ENCODE data around the gene ARHGAP24. TPM values are rescaled to one million over a fixed set of nuclear protein-coding genes. Genes with fewer than 3 reads are reported as not detected.

ARHGAP24 gene
- total RNA-seq, 2 donors from 2014 or later: 66.8 to 85.6 TPM

DNA sequence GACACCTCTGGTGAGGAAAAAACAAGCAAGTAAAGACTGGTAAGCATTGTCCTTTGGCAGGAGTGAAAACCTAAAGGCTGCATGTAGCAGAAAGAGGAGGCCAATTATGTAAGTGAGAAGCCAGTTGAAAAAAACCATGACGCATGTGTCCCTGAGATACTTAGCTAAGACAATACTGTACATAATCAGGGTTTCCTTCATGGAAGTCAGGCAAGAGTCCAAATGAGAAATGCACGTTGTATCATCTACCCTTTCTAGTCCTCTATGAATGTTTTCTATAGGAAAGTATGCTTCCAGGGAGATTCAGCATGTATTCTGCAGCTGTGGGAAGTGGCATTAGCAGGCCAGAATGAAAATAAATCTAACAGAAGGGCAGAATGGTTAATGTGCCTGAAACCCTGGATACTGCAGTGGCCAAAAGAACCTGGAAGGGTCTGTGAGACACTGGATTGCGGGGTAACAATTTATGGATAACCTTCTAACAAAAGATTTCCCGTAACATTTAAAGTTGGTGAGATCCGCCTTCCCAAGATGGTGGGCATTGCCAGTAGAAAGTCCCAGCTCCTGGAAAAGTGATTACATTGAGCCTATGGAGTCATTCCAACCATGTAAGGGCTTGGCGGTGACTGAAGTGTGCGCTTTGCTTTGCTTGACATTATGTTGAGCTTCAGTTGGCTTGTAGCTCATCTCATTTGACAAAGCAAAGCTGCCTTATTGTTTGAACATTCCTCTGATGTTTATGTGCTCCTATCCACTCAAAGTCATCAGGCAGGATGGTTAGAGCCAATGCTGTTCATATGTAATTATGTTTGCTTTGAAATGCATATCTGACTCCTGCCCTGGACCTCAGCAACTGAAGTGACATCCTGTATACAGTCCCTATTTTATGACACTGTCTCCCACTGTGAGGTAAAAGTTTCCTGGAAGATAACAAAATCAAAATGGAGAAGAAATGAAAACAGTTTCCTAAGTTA lies 200.4 kb downstream of the ARHGAP24 start:
- Histone ChIP-seq H3K4me1 (ENCODE audit: control insufficient read depth, insufficient read depth, low read length) (no peaks in the 10 kb centered on the region), H3K9ac (ENCODE audit: extremely low read depth, low read length, poor library complexity, severe bottlenecking) (no peak overlapping the region), H3K27me3 (ENCODE audit: control insufficient read depth, insufficient read depth, low read length, poor library complexity, severe bottlenecking) (no peaks in the 10 kb centered on the region), H3K9me3 (ENCODE audit: control insufficient read depth, low read length) (no peaks in the 10 kb centered on the region), H3K36me3 (ENCODE audit: control insufficient read depth, insufficient read depth, low read length) (no peaks in the 10 kb centered on the region), H3K27ac (ENCODE audit: low read depth, low read length) (no peak overlapping the region), H3K4me3 (ENCODE audit: low read length) (no peak overlapping the region)
- Mint-ChIP-seq H3K4me3 (no peak overlapping the region), H3K27ac (no peak overlapping the region), H3K27me3 (ENCODE audit: insufficient read depth) (no peaks in the 10 kb centered on the region), H3K9me3 (no peaks in the 10 kb centered on the region), H3K36me3 (ENCODE audit: low read depth) (no peaks in the 10 kb centered on the region), H3K4me1 (no peaks in the 10 kb centered on the region)
- WGBS, 2 experiments (ENCODE audit: insufficient coverage in 1 of 2, insufficient read length in 1 of 2): 93 to 94% methylated on average over 5 to 7 of the region's 7 CpGs
- no peak for DNase-seq
- TF ChIP-seq, protein P1, sequence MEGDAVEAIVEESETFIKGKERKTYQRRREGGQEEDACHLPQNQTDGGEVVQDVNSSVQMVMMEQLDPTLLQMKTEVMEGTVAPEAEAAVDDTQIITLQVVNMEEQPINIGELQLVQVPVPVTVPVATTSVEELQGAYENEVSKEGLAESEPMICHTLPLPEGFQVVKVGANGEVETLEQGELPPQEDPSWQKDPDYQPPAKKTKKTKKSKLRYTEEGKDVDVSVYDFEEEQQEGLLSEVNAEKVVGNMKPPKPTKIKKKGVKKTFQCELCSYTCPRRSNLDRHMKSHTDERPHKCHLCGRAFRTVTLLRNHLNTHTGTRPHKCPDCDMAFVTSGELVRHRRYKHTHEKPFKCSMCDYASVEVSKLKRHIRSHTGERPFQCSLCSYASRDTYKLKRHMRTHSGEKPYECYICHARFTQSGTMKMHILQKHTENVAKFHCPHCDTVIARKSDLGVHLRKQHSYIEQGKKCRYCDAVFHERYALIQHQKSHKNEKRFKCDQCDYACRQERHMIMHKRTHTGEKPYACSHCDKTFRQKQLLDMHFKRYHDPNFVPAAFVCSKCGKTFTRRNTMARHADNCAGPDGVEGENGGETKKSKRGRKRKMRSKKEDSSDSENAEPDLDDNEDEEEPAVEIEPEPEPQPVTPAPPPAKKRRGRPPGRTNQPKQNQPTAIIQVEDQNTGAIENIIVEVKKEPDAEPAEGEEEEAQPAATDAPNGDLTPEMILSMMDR (conservative IDR thresholded peaks at IDR 0.05): no peak

DNA sequence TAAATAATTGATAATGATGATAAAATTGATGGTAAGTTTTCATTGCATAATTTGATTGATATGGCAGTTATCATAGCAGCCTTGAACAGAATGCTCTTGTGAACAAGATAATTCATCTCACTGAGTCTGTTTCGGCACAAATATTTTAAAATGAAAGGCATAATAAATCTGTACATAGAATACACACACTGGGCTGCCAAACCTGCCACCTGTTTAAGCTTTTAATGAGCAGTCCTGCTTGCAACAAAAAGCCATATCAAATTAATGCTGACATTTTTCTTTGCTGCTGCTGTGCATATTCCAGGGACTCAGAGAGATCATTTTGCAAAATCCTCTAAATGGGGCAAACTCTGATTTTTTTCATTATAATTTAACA lies 201.1 kb downstream of the ARHGAP24 start:
- no peak overlapping the region for H3K4me3 ChIP-seq (ENCODE audit: low read length)
- H3K4me1 Mint-ChIP-seq: no peaks in the 10 kb centered on the region
- no peak overlapping the region for H3K4me3 Mint-ChIP-seq
- no peaks in the 10 kb centered on the region for H3K36me3 ChIP-seq (ENCODE audit: control insufficient read depth, insufficient read depth, low read length)
- no peak overlapping the region for H3K9ac ChIP-seq (ENCODE audit: extremely low read depth, low read length, poor library complexity, severe bottlenecking)
- WGBS, 2 experiments (ENCODE audit: insufficient coverage in 1 of 2, insufficient read length in 1 of 2): 64% methylated on average over 1 of the region's 1 CpG; no CpG with 5 or more reads in 1 of the 2 experiments
- no peaks in the 10 kb centered on the region for H3K4me1 ChIP-seq (ENCODE audit: control insufficient read depth, insufficient read depth, low read length)
- H3K9me3 Mint-ChIP-seq: no peaks in the 10 kb centered on the region
- H3K27ac Mint-ChIP-seq: no peak overlapping the region
- no peaks in the 10 kb centered on the region for H3K27me3 Mint-ChIP-seq (ENCODE audit: insufficient read depth)
- no peaks in the 10 kb centered on the region for H3K27me3 ChIP-seq (ENCODE audit: control insufficient read depth, insufficient read depth, low read length, poor library complexity, severe bottlenecking)
- no peaks in the 10 kb centered on the region for H3K9me3 ChIP-seq (ENCODE audit: control insufficient read depth, low read length)
- TF ChIP-seq, protein P1 (conservative IDR thresholded peaks at IDR 0.05): no peak
- H3K27ac ChIP-seq (ENCODE audit: low read depth, low read length): no peak overlapping the region
- DNase-seq: no peak
- H3K36me3 Mint-ChIP-seq (ENCODE audit: low read depth): no peaks in the 10 kb centered on the region

- H3K27me3 ChIP-seq (ENCODE audit: control insufficient read depth, insufficient read depth, low read length, poor library complexity, severe bottlenecking): no peaks in the 10 kb centered on the region
- no peaks in the 10 kb centered on the region for H3K9me3 Mint-ChIP-seq
- no peak overlapping the region for H3K4me3 ChIP-seq (ENCODE audit: low read length)
- no peaks in the 10 kb centered on the region for H3K27me3 Mint-ChIP-seq (ENCODE audit: insufficient read depth)
- DNase-seq: no peak
- no peaks in the 10 kb centered on the region for H3K36me3 ChIP-seq (ENCODE audit: control insufficient read depth, insufficient read depth, low read length)
- no peak overlapping the region for H3K27ac Mint-ChIP-seq
- WGBS, 2 experiments (ENCODE audit: insufficient coverage in 1 of 2, insufficient read length in 1 of 2): 78 to 83% methylated on average over 5 of the region's 5 CpGs
- no peaks in the 10 kb centered on the region for H3K4me1 ChIP-seq (ENCODE audit: control insufficient read depth, insufficient read depth, low read length)
- no peak overlapping the region for H3K27ac ChIP-seq (ENCODE audit: low read depth, low read length)
- TF ChIP-seq, protein P1 (conservative IDR thresholded peaks at IDR 0.05): no peak
- H3K4me3 Mint-ChIP-seq: no peak overlapping the region
- H3K9ac ChIP-seq (ENCODE audit: extremely low read depth, low read length, poor library complexity, severe bottlenecking): no peak overlapping the region
- H3K4me1 Mint-ChIP-seq: no peaks in the 10 kb centered on the region
- H3K36me3 Mint-ChIP-seq (ENCODE audit: low read depth): no peaks in the 10 kb centered on the region
- H3K9me3 ChIP-seq (ENCODE audit: control insufficient read depth, low read length): no peaks in the 10 kb centered on the region
These were observed 202.1 kb downstream of the ARHGAP24 start for GRCh38 chr4:85676850-85677590.

All from endodermal cell (in vitro differentiated cells).